GM18870 (cell line): ENCODE data around the gene SPSB2.
"Not testable (repeated sequence)": the region's sequence is repeated elsewhere in the genome, so short reads cannot be mapped to it uniquely, and the experiment has no call there.

Experiments
- ATAC-seq: cut with Tn5 transposase; IDR thresholded peaks from one replicate; pipeline ENCODE4 v1.9.1; 2021; ENCODE audit warnings: moderate library complexity; ENCODE audit not compliant: unreplicated experiment

Gene SPSB2

GRCh38 chr12:6871052-6871957 is 1.8 kb downstream of the SPSB2 start:
- ATAC-seq, result no peak

GRCh38 chr12:6870304-6870703 is 2.8 kb downstream of the SPSB2 start:
- ATAC-seq, result not testable (repeated sequence)

GRCh38 chr12:6869049-6870021 is 3.8 kb downstream of the SPSB2 start:
- ATAC-seq, result no peak

GRCh38 chr12:6868211-6869048 is 4.7 kb downstream of the SPSB2 start:
- ATAC-seq, result no peak

- peak; percentile 31 for ATAC-seq
These were observed 5.5 kb downstream of the SPSB2 start, which contains the start of gene TPI1 for GRCh38 chr12:6867413-6868210. Gene TPI1 (plus strand): TSS chr12:6867531. CDS start chr12:6867567, 36 bp downstream.

- ATAC-seq, result no peak
These were observed 6.1 kb downstream of the SPSB2 start for GRCh38 chr12:6866920-6867412.

- no peak for ATAC-seq
These were observed 6.8 kb downstream of the SPSB2 start for GRCh38 chr12:6866163-6866919.

- not testable (repeated sequence) for ATAC-seq
These were observed 7.8 kb downstream of the SPSB2 start for GRCh38 chr12:6865307-6865706.

- ATAC-seq, result no peak
These were observed 9.3 kb downstream of the SPSB2 start for GRCh38 chr12:6863586-6864321.

GRCh38 chr12:6863033-6863432 is 10.1 kb downstream of the SPSB2 start:
- no peak for ATAC-seq

- ATAC-seq, result no peak
These were observed 11.7 kb downstream of the SPSB2 start for GRCh38 chr12:6861391-6861790.

GRCh38 chr12:6860942-6861341 is 12.2 kb downstream of the SPSB2 start:
- no peak for ATAC-seq

- ATAC-seq, result no peak
These were observed 13.0 kb downstream of the SPSB2 start for GRCh38 chr12:6860116-6860515.

- ATAC-seq, result no peak
These were observed 14.3 kb downstream of the SPSB2 start for GRCh38 chr12:6858799-6859198.

- no peak for ATAC-seq
These were observed 17.8 kb downstream of the SPSB2 start for GRCh38 chr12:6855322-6855721.

- no peak for ATAC-seq
These were observed 19.1 kb downstream of the SPSB2 start for GRCh38 chr12:6854036-6854435.

GRCh38 chr12:6853626-6854025 is 19.5 kb downstream of the SPSB2 start:
- ATAC-seq, result no peak
